Stimulated activated effector memory CD8-positive, alpha-beta T cell treated with anti-CD3 and anti-CD28 coated beads, Interleukin-12 subunit alpha, Interleukin-12 subunit beta, amount 100 ng/mL, for 72 hours (primary cell): Measurements from ENCODE around the gene NRDE2.
"Not testable (repeated sequence)": the region's sequence is repeated elsewhere in the genome, so short reads cannot be mapped to it uniquely, and the experiment has no call there.

Source experiments
- ATAC-seq: fragments of 150-1000 bp; cut with Tn5 transposase; 2 replicates; pipeline ENCODE4 v1.10.0; 2021
- DNase-seq, 2 donors: peaks; one replicate each; pipeline ENCODE4 v3.0.0; 2021 to 2022; ENCODE audit warnings: low spot score in 2 of 2
- H3K27ac Mint-ChIP-seq: one replicate; pipeline ENCODE4 v1.8.0; 2022; ENCODE audit warnings: mild to moderate bottlenecking, mixed read lengths
- H3K36me3 Mint-ChIP-seq: one replicate; pipeline ENCODE4 v1.8.0; 2022; ENCODE audit warnings: mild to moderate bottlenecking, mixed read lengths
- H3K4me1 Mint-ChIP-seq: one replicate; pipeline ENCODE4 v1.8.0; 2022; ENCODE audit warnings: mixed read lengths
- H3K4me3 Mint-ChIP-seq: one replicate; pipeline ENCODE4 v1.8.0; 2022; ENCODE audit warnings: mild to moderate bottlenecking, mixed read lengths
- H3K9me3 Mint-ChIP-seq: one replicate; pipeline ENCODE4 v1.8.0; 2022; ENCODE audit warnings: mixed read lengths

The NRDE2 gene

DNA sequence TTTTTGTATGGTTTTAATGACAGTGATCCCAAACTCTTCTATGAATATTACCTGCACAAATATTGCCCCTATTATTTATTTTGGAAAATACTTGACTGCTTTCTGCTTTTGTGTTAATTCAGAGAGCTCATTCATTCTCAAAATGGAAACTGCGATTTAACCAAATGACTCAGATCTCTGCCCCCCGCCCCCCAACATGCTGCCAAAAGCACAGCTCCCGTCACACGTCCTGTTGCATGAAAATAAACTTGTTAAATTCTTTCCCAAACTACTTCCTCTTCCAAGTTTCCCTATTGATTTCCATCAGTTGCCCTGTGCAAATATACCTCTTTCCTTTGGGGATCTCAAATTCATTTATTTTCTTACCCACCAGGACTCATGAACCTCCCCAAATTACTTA lies 18.0 kb upstream of the NRDE2 start:
- no peak for ATAC-seq
- Mint-ChIP-seq H3K9me3 (no peaks in the 10 kb centered on the region), H3K36me3 (no peaks in the 10 kb centered on the region), H3K4me3 (no peak overlapping the region), H3K27ac (no peak overlapping the region), H3K4me1 (no peaks in the 10 kb centered on the region)
- DNase-seq, result no peak

- Mint-ChIP-seq H3K36me3 (no peaks in the 10 kb centered on the region), H3K27ac (no peak overlapping the region), H3K4me1 (no peaks in the 10 kb centered on the region), H3K9me3 (no peaks in the 10 kb centered on the region), H3K4me3 (no peak overlapping the region)
- DNase-seq (no peak), ATAC-seq (no peak)
These were observed 16.5 kb upstream of the NRDE2 start for GRCh38 chr14:90348270-90348669.

DNA sequence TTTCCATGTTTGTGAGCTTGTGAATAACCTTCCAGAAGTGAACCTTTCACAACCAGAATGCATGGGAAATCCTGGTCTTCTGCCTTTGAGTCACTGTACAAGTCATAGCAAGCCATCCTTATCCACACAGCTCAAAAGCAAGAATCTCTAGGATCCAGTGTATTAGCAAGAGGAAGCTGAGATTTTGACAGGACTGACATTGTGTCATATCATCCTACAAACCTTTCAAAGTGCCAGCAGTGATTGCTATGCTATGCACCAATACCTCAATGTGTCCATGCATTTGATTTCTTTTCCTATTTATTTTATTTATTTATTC lies 13.5 kb upstream of the NRDE2 start:
- ATAC-seq, result no peak
- H3K4me1 Mint-ChIP-seq, result no peaks in the 10 kb centered on the region
- no peak overlapping the region for H3K27ac Mint-ChIP-seq
- H3K36me3 Mint-ChIP-seq, result no peaks in the 10 kb centered on the region
- H3K4me3 Mint-ChIP-seq, result no peak overlapping the region
- H3K9me3 Mint-ChIP-seq, result no peaks in the 10 kb centered on the region
- no peak for DNase-seq

DNA sequence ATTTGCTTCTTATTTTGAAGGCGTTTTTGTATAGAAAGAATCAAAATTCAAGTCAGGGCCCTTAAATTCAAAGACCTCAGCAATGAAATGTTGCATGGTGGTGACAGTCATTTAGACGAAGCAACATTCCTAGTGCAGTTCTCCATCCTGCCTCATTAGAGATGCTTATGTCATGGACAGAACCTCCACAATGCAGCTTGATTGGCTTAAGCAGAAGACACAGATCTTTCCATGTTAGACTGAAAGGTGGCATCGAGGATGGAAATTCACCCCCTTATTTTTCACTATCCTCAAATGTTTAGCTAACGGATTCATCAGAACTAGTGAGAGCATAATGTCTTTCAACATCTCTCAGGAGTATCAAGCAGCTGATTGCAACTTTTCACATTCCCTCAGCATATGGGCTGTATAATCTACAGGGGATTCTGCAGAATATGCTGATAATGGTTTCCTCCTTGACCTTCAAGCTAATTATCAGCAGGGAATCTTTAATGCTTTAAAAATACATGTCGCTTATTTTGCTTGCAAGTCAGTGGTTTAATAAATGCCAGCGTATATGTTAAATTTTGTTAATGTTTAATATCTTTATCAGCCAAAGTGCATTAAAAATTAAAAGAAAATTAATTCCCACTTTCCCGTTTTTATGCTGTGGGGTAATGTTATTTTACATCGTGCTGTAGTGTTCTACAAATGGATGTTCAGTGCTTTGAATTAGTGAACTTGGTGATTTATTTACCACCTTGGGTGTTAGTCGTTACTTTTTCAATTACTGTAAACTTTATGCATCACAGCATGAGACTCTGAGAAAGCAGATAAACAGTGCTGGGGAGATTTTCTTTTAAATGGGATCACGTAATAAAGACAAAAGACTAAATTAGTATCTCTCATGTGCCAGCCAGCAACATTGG lies 12.8 kb upstream of the NRDE2 start:
- Mint-ChIP-seq H3K36me3 (no peaks in the 10 kb centered on the region), H3K27ac (no peak overlapping the region), H3K9me3 (no peaks in the 10 kb centered on the region), H3K4me1 (no peaks in the 10 kb centered on the region), H3K4me3 (no peak overlapping the region)
- DNase-seq (no peak), ATAC-seq (no peak)

GRCh38 chr14:90342327-90342726 lies 10.6 kb upstream of the NRDE2 start:
- ATAC-seq (no peak), DNase-seq (no peak)
- Mint-ChIP-seq H3K4me3 (no peak overlapping the region), H3K9me3 (no peaks in the 10 kb centered on the region), H3K27ac (no peak overlapping the region), H3K4me1 (no peaks in the 10 kb centered on the region), H3K36me3 (no peaks in the 10 kb centered on the region)

DNA sequence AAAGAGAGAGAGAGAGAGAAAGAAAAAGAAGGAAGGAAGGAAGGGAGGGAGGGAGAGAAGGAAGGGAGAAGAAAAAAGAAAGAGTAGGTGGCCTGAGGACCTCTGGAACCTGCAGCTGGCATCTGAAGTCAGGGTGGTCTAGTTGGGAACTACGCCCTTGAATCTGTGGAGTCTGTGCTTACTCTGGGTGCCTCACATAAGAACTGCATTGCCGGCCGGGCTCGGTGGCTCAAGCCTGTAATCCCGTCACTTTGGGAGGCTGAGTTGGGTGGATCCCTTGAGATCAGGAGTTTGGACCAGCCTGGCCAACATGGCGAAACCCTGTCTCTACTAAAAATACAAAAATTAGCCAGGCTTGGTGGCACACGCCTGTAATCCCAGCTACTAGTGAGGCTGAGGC lies 10.0 kb upstream of the NRDE2 start:
- no peak overlapping the region for H3K27ac Mint-ChIP-seq
- no peak for DNase-seq
- H3K36me3 Mint-ChIP-seq, result no peaks in the 10 kb centered on the region
- H3K4me3 Mint-ChIP-seq, result no peak overlapping the region
- H3K9me3 Mint-ChIP-seq, result no peaks in the 10 kb centered on the region
- H3K4me1 Mint-ChIP-seq, result no peaks in the 10 kb centered on the region
- no peak for ATAC-seq

DNA sequence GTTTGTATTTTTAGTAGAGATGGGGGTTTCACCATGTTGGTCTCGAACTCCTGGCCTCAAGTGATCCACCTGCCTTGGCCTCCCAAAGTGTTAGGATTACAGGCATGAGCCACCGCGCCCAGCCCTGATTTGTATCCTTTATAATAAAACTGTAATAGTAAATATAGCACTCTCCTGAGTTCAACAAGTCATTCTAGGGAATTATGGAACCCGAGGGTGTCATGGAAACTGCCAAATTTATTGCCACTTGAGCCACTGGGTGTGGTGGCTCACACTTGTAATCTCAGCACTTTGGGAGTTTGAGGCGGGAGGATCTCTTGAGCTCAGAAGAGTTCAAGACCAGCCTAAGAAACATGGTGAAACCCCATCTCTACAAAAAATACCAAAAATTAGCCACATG lies 9.5 kb upstream of the NRDE2 start:
- not testable (repeated sequence) for H3K27ac Mint-ChIP-seq, H3K4me1 Mint-ChIP-seq, H3K36me3 Mint-ChIP-seq, H3K9me3 Mint-ChIP-seq, DNase-seq, H3K4me3 Mint-ChIP-seq, ATAC-seq

DNA sequence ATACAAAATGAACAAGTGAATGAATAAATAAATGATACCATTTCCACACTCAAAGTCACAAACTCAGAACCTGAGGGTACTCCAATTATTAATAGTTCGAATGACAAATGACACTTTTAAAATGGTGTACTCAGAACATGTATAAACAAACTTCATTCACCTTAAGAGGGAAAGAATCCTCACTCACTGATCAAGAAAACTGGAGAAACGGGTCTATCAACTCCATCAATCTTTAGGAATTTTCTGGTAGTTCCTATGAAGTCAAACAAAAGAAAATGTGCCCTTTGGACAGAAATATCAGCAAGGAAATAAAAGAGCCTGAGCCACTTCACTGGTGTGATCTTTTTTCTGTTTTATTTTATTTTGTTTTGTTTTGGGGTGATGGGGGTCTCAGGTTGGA lies 5.2 kb upstream of the NRDE2 start:
- ATAC-seq, result no peak
- Mint-ChIP-seq H3K4me3 (no peak overlapping the region), H3K9me3 (no peaks in the 10 kb centered on the region), H3K27ac (no peak overlapping the region), H3K36me3 (peaks cover 5% of the 10 kb centered on the region), H3K4me1 (no peaks in the 10 kb centered on the region)
- DNase-seq, result no peak

DNA sequence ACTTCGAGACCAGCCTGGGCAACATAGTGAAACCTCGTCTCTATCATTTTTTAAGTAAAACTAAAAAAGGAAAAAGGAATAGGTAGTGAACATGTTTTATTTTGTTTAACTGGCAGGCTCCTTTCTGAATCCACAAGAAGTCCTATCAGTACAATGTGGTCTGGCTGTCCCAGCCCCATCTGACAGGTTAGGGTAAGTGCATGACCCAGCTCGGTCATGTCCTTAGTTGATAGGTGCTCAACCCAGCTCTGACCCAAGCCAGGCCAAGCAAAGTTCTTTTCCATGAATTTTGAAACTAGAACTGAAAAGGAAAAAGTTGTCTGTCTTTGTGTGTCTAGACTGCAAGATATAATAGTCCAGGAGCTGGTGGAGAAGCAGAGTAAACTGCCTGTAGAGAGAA lies 4.7 kb upstream of the NRDE2 start:
- no peak for DNase-seq
- Mint-ChIP-seq H3K4me3 (no peak overlapping the region), H3K9me3 (no peaks in the 10 kb centered on the region), H3K27ac (no peak overlapping the region), H3K4me1 (no peaks in the 10 kb centered on the region), H3K36me3 (peaks cover 11% of the 10 kb centered on the region)
- no peak for ATAC-seq

DNA sequence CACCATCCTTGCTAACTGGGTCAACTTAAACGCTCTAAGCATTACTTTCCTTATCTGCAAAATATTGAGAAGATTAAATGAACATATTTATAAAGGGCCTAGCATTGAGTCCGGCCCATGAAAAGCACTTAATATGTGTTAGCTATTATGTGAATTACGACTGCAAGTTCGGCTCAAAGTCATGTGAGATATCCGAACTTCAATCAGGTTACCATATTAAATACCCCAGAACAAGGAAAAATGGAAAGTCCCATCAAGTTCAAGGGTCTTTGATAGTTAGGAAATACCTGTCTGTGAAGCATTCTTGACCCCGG lies 487 bp upstream of the NRDE2 start:
- Mint-ChIP-seq H3K27ac (peak overlapping the region; percentile 96), H3K36me3 (peaks cover 22% of the 10 kb centered on the region)

GRCh38 chr14:90330203-90331196 lies 1.2 kb downstream of the NRDE2 start:
- ATAC-seq, result no peak
- Mint-ChIP-seq H3K4me3 (peak overlapping the region; percentile 89), H3K9me3 (no peaks in the 10 kb centered on the region), H3K36me3 (peaks cover 22% of the 10 kb centered on the region), H3K27ac (peak overlapping the region; percentile 96), H3K4me1 (peaks cover 7% of the 10 kb centered on the region)
- DNase-seq, result no peak

More for the DNA sequence above, 487 bp upstream of the NRDE2 start:
- DNase-seq, result no peak
- H3K9me3 Mint-ChIP-seq, result no peaks in the 10 kb centered on the region
- H3K4me3 Mint-ChIP-seq, result peak overlapping the region; percentile 89
- ATAC-seq, result no peak
- H3K4me1 Mint-ChIP-seq, result peaks cover 7% of the 10 kb centered on the region

DNA sequence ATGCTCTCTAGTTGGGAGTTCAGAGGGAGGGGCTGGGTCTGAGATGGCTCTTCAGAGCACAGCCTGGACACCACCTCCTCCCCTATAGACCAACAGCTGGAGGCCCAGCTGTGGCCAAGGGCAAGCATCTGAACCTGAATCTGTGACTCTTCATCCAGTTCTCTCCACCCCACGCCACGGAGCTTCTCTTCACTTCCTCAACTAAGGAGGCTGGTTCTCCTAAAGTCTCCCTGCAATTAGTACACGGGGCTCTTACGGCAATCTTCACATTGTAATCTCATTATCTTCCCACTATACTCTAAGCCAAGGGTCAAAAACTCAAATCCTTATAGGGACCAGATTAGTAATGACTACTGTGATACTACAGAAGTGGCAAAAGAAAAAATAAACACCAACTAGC lies 9.8 kb downstream of the NRDE2 start:
- Mint-ChIP-seq H3K4me1 (peaks cover 26% of the 10 kb centered on the region), H3K9me3 (no peaks in the 10 kb centered on the region), H3K4me3 (no peak overlapping the region), H3K36me3 (peaks cover 11% of the 10 kb centered on the region), H3K27ac (no peak overlapping the region)
- ATAC-seq (no peak), DNase-seq (no peak)

GRCh38 chr14:90319634-90320541 lies 11.9 kb downstream of the NRDE2 start:
- peak; percentile 53 for ATAC-seq
- H3K4me1 Mint-ChIP-seq, result peaks cover 26% of the 10 kb centered on the region
- H3K27ac Mint-ChIP-seq, result peak overlapping the region; percentile 74
- DNase-seq, result no peak
- no peaks in the 10 kb centered on the region for H3K9me3 Mint-ChIP-seq
- H3K4me3 Mint-ChIP-seq, result no peak overlapping the region
- peaks cover 31% of the 10 kb centered on the region for H3K36me3 Mint-ChIP-seq

- Mint-ChIP-seq H3K9me3 (no peaks in the 10 kb centered on the region), H3K4me1 (peaks cover 26% of the 10 kb centered on the region), H3K36me3 (peaks cover 38% of the 10 kb centered on the region), H3K4me3 (no peak overlapping the region), H3K27ac (no peak overlapping the region)
- ATAC-seq (no peak), DNase-seq (no peak)
These were observed 12.6 kb downstream of the NRDE2 start for GRCh38 chr14:90319173-90319572.

DNA sequence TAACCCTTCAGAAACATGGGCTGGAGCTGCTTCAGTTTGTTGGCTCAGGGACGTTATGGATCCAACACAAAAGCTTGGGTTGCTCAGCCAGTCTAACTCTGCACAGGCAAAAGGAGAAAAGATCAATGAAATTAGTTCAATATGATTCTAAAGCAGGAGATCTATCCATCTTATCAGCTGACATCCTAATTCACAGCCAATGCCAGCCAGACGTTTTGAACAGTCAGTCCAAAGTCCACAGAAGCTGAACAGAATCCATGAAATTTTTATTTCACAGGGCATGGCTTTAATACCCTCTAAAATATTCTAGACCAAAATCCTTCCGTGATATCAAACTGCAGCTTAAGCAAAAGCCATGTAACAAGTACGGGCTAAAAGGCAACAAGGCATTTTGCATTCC lies 13.7 kb downstream of the NRDE2 start:
- Mint-ChIP-seq H3K27ac (no peak overlapping the region), H3K4me1 (peaks cover 26% of the 10 kb centered on the region), H3K36me3 (peaks cover 50% of the 10 kb centered on the region), H3K9me3 (no peaks in the 10 kb centered on the region), H3K4me3 (no peak overlapping the region)
- DNase-seq (no peak), ATAC-seq (no peak)
